Mucosa of gallbladder (tissue), 1 donor: Measurements from ENCODE around the gene FKBP5. TPM values are rescaled to one million over a fixed set of nuclear protein-coding genes. Genes with fewer than 3 reads are reported as not detected.
"Not testable (repeated sequence)": the region's sequence is repeated elsewhere in the genome, so short reads cannot be mapped to it uniquely, and the experiment has no call there.

Experiments
- DNase-seq: peaks from one replicate; pipeline ENCODE4 v3.0.0-alpha.2; 2020; ENCODE audit warnings: low spot score
- total RNA-seq: library from RNA; stranded (reverse); gene quantifications from one replicate; pipeline ENCODE4 v1.2.1, GENCODE V29; 2021
- donor health status: DM: no; HTN: no; CAD: no.

Gene FKBP5
- total RNA-seq, 1 donor from 2014 or later, result 174 TPM

- DNase-seq, result no peak
Measured at GRCh38 chr6:35544769-35545361, 143.8 kb downstream of the FKBP5 start.

- DNase-seq, result no peak
Measured at GRCh38 chr6:35543459-35544193, 145.1 kb downstream of the FKBP5 start.

GRCh38 chr6:35541836-35542235 lies 146.9 kb downstream of the FKBP5 start:
- no peak for DNase-seq

- no peak for DNase-seq
Measured at GRCh38 chr6:35539223-35539622, 149.5 kb downstream of the FKBP5 start.

GRCh38 chr6:35535847-35536246 lies 152.9 kb downstream of the FKBP5 start:
- DNase-seq, result not testable (repeated sequence)

GRCh38 chr6:35534407-35535170 lies 154.1 kb downstream of the FKBP5 start:
- DNase-seq, result no peak

DNA sequence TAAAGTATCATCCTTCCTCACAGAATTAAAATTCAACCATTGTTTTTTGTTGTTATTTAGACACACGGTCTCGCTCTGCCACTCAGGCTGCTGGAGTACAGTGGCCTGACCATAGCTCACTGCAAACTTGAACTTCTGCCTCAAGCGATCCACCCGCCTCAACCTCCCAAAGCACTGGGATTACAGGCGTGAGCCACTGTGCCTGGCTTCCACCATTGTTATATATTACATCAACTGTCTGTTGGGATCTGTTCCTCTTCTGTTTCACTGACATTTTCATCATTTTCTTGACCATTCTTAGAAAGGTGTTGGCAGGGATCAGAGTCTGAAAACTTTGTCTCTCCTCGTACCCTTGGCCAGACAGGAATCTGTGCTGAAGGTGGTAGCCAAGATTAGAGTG lies 154.7 kb downstream of the FKBP5 start:
- DNase-seq, result no peak

GRCh38 chr6:35532126-35532525 lies 156.6 kb downstream of the FKBP5 start:
- DNase-seq, result no peak

- DNase-seq, result no peak
Measured at GRCh38 chr6:35524380-35525020, 164.2 kb downstream of the FKBP5 start.

Other genes starting within 250 kb of the FKBP5 start
- gene FANCE, start 236.6 kb downstream of the FKBP5 start, total RNA-seq, result 2.6 TPM
- 921 TPM for gene RPL10A, start 220.5 kb downstream of the FKBP5 start, total RNA-seq
- gene TEAD3, start 191.8 kb downstream of the FKBP5 start, total RNA-seq, result 45.3 TPM
- gene TULP1, start 176.0 kb downstream of the FKBP5 start, total RNA-seq, result not detected
- gene ARMC12, start 48.1 kb upstream of the FKBP5 start, total RNA-seq, result 1.1 TPM
- not detected for gene CLPSL2, start 87.7 kb upstream of the FKBP5 start, total RNA-seq
- 0.49 TPM for gene CLPSL1, start 92.1 kb upstream of the FKBP5 start, total RNA-seq
- 14.4 TPM for gene CLPS, start 108.4 kb upstream of the FKBP5 start, total RNA-seq
- gene LHFPL5, start 116.4 kb upstream of the FKBP5 start, total RNA-seq, result 0.69 TPM
- gene SRPK1, start 232.2 kb upstream of the FKBP5 start, total RNA-seq, result 39.9 TPM